GM12873 (cell line): ENCODE data around the gene HHATL.

ENCODE experiments used
- CTCF ChIP-seq: IDR thresholded peaks from 2 replicates; pipeline ENCODE4 v1.5.1; 2012; ENCODE audit warnings: low read depth, mild to moderate bottlenecking, moderate library complexity, low read length, control low read depth; ENCODE audit not compliant: insufficient read depth; ENCODE audit errors: missing control alignments

The HHATL gene

GRCh38 chr3:42663581-42664437 lies 38.8 kb downstream of the HHATL start:
- no peak for TF ChIP-seq CTCF

- TF ChIP-seq CTCF, result no peak
Measured at GRCh38 chr3:42662813-42663535, 39.6 kb downstream of the HHATL start.

- no peak for TF ChIP-seq CTCF
Measured at GRCh38 chr3:42662037-42662812, 40.4 kb downstream of the HHATL start.

- no peak for TF ChIP-seq CTCF
Measured at GRCh38 chr3:42661593-42662022, 41.0 kb downstream of the HHATL start.

GRCh38 chr3:42660898-42661297 lies 41.7 kb downstream of the HHATL start:
- peak; percentile 34 for TF ChIP-seq CTCF

- TF ChIP-seq CTCF, result no peak
Measured at GRCh38 chr3:42660131-42660715, 42.4 kb downstream of the HHATL start.
